DND-41 (cell line): Measurements from ENCODE around the gene CCDC14.
"Not testable (repeated sequence)": the region's sequence is repeated elsewhere in the genome, so short reads cannot be mapped to it uniquely, and the experiment has no call there.

Experiments used
- ATAC-seq: fragments of 200-7000 bp; cut with Tn5 transposase; 3 replicates; pipeline ENCODE4 v1.9.1; 2021; ENCODE audit warnings: low read depth; ENCODE audit not compliant: insufficient read depth
- DNase-seq: peaks from one replicate; pipeline ENCODE4 v3.0.0-alpha.2; 2020
- H2AFZ ChIP-seq: 2 replicates; pipeline ENCODE4 v1.6.0; 2012; ENCODE audit warnings: low read depth, low read length
- H3K27ac ChIP-seq: 2 replicates; pipeline ENCODE4 v1.5.1; 2012; ENCODE audit warnings: low read length, inconsistent platforms
- H3K27me3 ChIP-seq: fragments of 200-600 bp; sonication (generic); 2 replicates; pipeline ENCODE4 v1.6.0; 2012; ENCODE audit warnings: low read length, mild to moderate bottlenecking, inconsistent platforms; ENCODE audit not compliant: insufficient read depth, poor library complexity
- H3K36me3 ChIP-seq: 2 replicates; pipeline ENCODE4 v1.5.1; 2012; ENCODE audit warnings: low read length, inconsistent platforms; ENCODE audit not compliant: insufficient read depth
- H3K4me1 ChIP-seq: 2 replicates; pipeline ENCODE4 v1.5.1; 2012; ENCODE audit warnings: mild to moderate bottlenecking, low read length; ENCODE audit not compliant: insufficient read depth
- H3K4me2 ChIP-seq: 2 replicates; pipeline ENCODE4 v1.6.0; 2012; ENCODE audit warnings: mild to moderate bottlenecking, moderate library complexity, low read length, inconsistent platforms; ENCODE audit not compliant: insufficient read depth
- H3K4me3 ChIP-seq, 2 experiments: fragments of 200-600 bp in 1 of 2; shearing (Covaris generic) in 1 of 2; 2 replicates each; pipeline ENCODE4 v1.5.1; 2012 to 2016; ENCODE audit warnings: inconsistent platforms in 2 of 2, low read length in 2 of 2, mild to moderate bottlenecking in 2 of 2, low read depth in 1 of 2, moderate library complexity in 1 of 2
- H3K79me2 ChIP-seq: 2 replicates; pipeline ENCODE4 v1.6.0; 2012; ENCODE audit warnings: low read length, inconsistent platforms; ENCODE audit not compliant: insufficient read depth
- H3K9ac ChIP-seq: 2 replicates; pipeline ENCODE4 v1.6.0; 2012; ENCODE audit warnings: low read depth, mild to moderate bottlenecking, inconsistent platforms, low read length, moderate library complexity
- H3K9me3 ChIP-seq: 2 replicates; pipeline ENCODE4 v1.5.1; 2012; ENCODE audit warnings: low read length, moderate library complexity, mild to moderate bottlenecking, inconsistent platforms; ENCODE audit not compliant: insufficient read depth, severe bottlenecking
- H4K20me1 ChIP-seq: 2 replicates; pipeline ENCODE4 v1.6.0; 2012; ENCODE audit warnings: low read length; ENCODE audit not compliant: insufficient read depth
- EZH2 ChIP-seq: IDR thresholded peaks from 3 replicates; pipeline ENCODE4 v1.6.1; 2012; ENCODE audit warnings: borderline replicate concordance, low read depth, mild to moderate bottlenecking, moderate library complexity, low read length, inconsistent platforms; ENCODE audit not compliant: severe bottlenecking
- TF ChIP-seq, protein P1 (sequence below): IDR thresholded peaks from 2 replicates; pipeline ENCODE4 v1.5.1; 2012; ENCODE audit warnings: borderline replicate concordance, low read length, moderate library complexity, mild to moderate bottlenecking; ENCODE audit not compliant: poor library complexity, severe bottlenecking; ENCODE audit errors: extremely low read depth

CCDC14 gene

DNA sequence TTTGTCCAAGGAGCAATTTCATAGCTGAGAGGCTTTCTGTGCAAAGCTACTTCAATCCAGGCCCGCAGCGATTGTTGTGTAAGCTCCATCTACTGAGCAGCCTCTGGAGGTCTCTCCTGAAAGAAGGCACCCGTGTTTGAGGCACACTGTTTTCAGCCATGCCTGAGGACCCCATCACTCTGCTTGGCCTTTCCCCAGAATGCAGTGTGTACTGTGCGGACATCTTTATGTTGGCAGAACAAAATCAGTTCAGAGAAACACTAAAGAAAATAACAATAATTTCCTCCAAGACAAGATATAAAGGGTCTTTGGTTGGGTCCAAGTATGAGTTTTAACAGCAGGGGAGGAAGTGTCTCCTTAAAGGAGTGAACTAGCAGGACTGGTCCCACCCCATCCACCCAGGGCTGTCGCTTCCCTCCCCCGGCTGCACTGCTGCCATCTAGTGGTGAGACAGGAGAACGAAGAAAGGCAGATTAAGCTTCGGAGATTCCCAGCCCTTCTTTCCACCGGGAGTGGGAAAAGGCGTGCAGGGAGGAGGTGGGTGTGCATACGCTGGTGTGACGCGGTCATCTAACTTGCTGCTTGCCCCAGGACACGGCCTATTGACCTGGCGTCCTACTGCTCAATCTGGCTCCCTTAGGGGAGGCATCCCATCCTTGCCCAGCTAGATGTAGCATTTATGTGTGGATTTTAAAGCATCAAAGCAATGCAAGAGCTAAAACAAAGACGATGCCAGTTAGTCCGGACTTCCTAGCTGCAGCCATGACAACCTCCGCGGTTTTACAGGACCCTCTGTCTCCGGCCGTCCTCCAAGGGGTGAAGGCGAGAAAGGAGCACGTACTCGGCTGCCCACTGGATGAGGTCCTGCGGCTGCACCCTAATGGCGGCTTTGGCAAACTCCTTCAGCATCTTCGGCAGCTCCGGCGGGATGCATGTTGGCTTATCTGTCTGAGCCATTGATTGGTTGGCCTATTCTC is 18.8 kb upstream of the CCDC14 start:
- H2AFZ ChIP-seq, H3K36me3 ChIP-seq, H3K27ac ChIP-seq, H4K20me1 ChIP-seq, H3K4me1 ChIP-seq, H3K4me3 ChIP-seq, H3K4me2 ChIP-seq, H3K9ac ChIP-seq, H3K9me3 ChIP-seq, H3K79me2 ChIP-seq: not testable (repeated sequence)
- peaks cover 16% of the 10 kb centered on the region for H3K27me3 ChIP-seq
- TF ChIP-seq, protein P1, sequence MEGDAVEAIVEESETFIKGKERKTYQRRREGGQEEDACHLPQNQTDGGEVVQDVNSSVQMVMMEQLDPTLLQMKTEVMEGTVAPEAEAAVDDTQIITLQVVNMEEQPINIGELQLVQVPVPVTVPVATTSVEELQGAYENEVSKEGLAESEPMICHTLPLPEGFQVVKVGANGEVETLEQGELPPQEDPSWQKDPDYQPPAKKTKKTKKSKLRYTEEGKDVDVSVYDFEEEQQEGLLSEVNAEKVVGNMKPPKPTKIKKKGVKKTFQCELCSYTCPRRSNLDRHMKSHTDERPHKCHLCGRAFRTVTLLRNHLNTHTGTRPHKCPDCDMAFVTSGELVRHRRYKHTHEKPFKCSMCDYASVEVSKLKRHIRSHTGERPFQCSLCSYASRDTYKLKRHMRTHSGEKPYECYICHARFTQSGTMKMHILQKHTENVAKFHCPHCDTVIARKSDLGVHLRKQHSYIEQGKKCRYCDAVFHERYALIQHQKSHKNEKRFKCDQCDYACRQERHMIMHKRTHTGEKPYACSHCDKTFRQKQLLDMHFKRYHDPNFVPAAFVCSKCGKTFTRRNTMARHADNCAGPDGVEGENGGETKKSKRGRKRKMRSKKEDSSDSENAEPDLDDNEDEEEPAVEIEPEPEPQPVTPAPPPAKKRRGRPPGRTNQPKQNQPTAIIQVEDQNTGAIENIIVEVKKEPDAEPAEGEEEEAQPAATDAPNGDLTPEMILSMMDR, result peak; percentile 65
- ATAC-seq, result peak; percentile 90
- DNase-seq, result peak; percentile 27

DNA sequence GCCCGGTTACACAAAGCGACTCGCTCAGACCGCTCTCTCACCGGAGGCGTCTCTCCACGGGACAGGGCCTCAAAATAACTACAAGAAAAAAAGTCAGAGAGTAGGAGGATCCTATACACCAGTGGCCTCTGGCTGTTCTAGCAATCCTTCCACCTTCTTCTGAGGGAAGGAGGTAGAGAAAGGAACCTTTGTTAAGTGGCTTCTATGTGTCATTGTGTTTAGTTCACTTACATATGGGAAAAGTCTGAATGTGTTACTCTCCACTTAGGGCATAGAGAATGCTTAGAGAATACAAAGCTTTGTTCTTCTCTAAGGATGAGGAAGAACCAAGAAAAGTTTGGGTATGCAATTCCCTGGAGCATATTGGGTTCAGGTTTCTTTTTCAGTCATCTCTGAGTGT is 15.9 kb upstream of the CCDC14 start:
- not testable (repeated sequence) for ATAC-seq, H3K4me1 ChIP-seq, H3K79me2 ChIP-seq, H3K27ac ChIP-seq, H3K27me3 ChIP-seq, H2AFZ ChIP-seq, H4K20me1 ChIP-seq, H3K36me3 ChIP-seq, H3K4me2 ChIP-seq, DNase-seq, H3K9me3 ChIP-seq, H3K4me3 ChIP-seq, H3K9ac ChIP-seq

DNA sequence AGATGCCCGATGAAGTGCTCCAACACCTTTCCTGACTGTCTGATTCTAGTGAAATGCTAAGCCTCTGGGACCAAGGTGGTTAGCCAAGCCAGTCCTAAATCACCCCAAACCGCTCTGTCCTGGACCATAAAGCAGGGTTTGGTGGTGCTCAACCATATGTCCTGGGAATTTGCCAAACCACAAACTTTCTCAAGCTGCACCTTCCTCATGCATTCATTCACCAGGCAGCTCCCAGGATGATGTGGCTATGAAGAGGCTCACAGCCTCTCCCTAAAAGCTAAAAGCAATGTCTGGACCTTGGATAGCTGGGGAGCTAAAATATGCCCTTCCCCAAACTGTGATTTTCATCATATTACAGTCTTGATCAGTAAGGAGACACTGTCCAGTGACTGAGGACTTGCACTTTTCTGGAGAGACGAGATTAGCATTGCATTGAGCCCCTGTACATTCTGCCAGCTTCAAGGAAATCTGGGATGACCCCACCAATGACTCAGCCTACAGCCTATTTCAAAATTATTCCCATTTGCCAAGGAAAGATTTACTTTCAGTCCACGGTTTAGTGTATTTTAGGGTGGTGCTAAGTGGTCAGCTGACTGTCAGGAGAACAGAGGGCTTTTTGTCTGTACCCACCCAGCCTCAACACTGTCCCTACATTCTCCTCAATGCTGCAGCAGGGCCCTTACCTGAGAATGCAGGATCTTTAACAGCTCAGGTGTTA is 15.3 kb upstream of the CCDC14 start:
- peaks cover 10% of the 10 kb centered on the region for H3K27me3 ChIP-seq
- H3K9me3 ChIP-seq, H3K9ac ChIP-seq, ATAC-seq, H2AFZ ChIP-seq, H3K79me2 ChIP-seq, DNase-seq, H3K4me1 ChIP-seq, H3K36me3 ChIP-seq, H4K20me1 ChIP-seq, H3K4me2 ChIP-seq, H3K27ac ChIP-seq, H3K4me3 ChIP-seq: not testable (repeated sequence)

DNA sequence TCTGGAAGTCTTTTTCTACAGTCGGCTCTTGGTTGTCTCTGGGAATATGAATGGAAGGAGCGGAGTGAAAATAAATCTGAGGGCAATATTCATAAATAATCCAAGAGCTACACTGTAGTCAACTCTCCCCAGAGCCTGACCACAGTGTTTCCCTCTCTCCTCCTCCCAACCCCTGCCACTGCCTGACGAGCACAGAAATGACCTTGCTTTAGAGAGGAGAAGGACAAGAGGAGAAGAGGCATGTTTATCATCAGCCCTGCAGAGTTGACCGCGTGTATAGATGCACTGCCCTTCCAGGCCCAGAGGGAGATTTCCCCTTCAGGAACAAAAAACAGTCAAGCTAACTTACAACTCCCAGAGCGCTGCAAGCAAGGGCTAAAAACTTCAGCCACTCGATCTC is 14.0 kb upstream of the CCDC14 start:
- H3K4me1 ChIP-seq, H3K4me3 ChIP-seq, H3K9me3 ChIP-seq, H3K36me3 ChIP-seq, H3K4me2 ChIP-seq, H2AFZ ChIP-seq, H3K9ac ChIP-seq, H4K20me1 ChIP-seq, ATAC-seq, DNase-seq, H3K27ac ChIP-seq, H3K79me2 ChIP-seq: not testable (repeated sequence)
- peaks cover 15% of the 10 kb centered on the region for H3K27me3 ChIP-seq

DNA sequence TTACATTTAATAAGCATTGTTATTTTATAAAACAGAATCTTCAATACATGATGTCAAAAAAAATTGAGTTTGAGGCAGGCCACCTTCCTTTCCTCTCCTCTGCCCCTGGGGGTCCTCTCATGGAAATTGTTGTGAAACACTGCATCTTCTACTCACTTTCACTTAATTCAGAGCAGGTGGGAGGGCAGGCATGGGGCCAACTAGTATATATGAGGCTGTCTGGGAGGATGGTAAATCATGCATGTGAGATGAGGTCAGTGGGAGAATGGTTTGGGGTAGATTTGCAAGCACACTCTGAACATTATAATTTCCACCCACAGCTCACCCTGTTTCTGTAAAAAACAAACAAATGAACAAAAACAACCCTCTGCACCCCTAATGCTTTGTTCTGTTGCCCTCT is 10.4 kb upstream of the CCDC14 start:
- no peak overlapping the region for H3K27ac ChIP-seq
- no peak overlapping the region for H3K9ac ChIP-seq
- H3K79me2 ChIP-seq, result no peaks in the 10 kb centered on the region
- TF ChIP-seq, protein P1, result no peak
- no peak for TF ChIP-seq EZH2
- ATAC-seq (no peak), DNase-seq (no peak)
- H2AFZ ChIP-seq, result no peak overlapping the region
- peaks cover 15% of the 10 kb centered on the region for H3K27me3 ChIP-seq
- H3K4me2 ChIP-seq, result no peak overlapping the region
- H3K4me1 ChIP-seq, result no peaks in the 10 kb centered on the region
- H3K4me3 ChIP-seq, result no peak overlapping the region
- H4K20me1 ChIP-seq, result no peaks in the 10 kb centered on the region
- no peaks in the 10 kb centered on the region for H3K36me3 ChIP-seq
- H3K9me3 ChIP-seq, result no peaks in the 10 kb centered on the region

DNA sequence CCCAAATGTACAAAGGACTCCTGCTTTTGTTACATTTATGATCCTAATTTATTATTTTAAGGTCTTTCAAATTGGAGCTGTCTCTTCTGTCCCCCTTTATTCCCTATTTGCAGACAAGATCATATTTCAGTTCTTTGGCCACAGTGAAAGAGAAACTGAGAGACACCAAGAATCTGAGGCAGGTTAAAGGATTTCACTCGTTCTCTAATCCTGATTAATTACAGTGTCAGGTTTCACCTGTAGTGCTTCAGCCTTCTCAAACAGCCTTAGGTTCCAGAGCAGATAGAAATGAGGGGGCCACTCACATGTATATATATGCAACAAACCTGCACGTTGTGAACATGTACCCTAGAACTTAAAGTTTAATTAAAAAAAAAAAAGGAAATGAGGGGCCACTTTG is 6.2 kb upstream of the CCDC14 start:
- not testable (repeated sequence) for H3K9ac ChIP-seq, H3K36me3 ChIP-seq, ATAC-seq, H2AFZ ChIP-seq, H3K4me1 ChIP-seq, H3K79me2 ChIP-seq, H3K27ac ChIP-seq, H3K4me3 ChIP-seq, H4K20me1 ChIP-seq, H3K9me3 ChIP-seq, DNase-seq, H3K4me2 ChIP-seq
- peaks cover 12% of the 10 kb centered on the region for H3K27me3 ChIP-seq
